IPS-11a (cell line): ENCODE data around the gene INO80B.

Experiments
- H3K4me3 ChIP-seq: one replicate; pipeline ENCODE4 v1.5.1; 2013; ENCODE audit warnings: low read depth, low read length, control low read depth

INO80B gene

GRCh38 chr2:74474899-74475298 lies 20.0 kb downstream of the INO80B start:
- H3K4me3 ChIP-seq, result no peak overlapping the region

GRCh38 chr2:74481431-74481830 lies 26.5 kb downstream of the INO80B start:
- H3K4me3 ChIP-seq, result peak overlapping the region; percentile 97

GRCh38 chr2:74481961-74482800 lies 27.3 kb downstream of the INO80B start:
- peak overlapping the region; percentile 97 for H3K4me3 ChIP-seq

- H3K4me3 ChIP-seq, result peak within 1 kb of the TSS; percentile 97
Observed at GRCh38 chr2:74482801-74483674, 28.2 kb downstream of the INO80B start, which contains the start of the genes CCDC142 and TTC31. TSS of gene CCDC142 (minus strand) at chr2:74482998. CDS start at chr2:74482837, 161 bp downstream. TSS of gene TTC31 (plus strand) at chr2:74483081. CDS start at chr2:74483096, 15 bp downstream.

GRCh38 chr2:74483675-74484164 lies 28.8 kb downstream of the INO80B start:
- peak overlapping the region; percentile 97 for H3K4me3 ChIP-seq

- no peak overlapping the region for H3K4me3 ChIP-seq
Observed at GRCh38 chr2:74486141-74486540, 31.3 kb downstream of the INO80B start.

GRCh38 chr2:74488643-74489481 lies 34.0 kb downstream of the INO80B start:
- H3K4me3 ChIP-seq, result no peak overlapping the region

- H3K4me3 ChIP-seq, result no peak overlapping the region
Observed at GRCh38 chr2:74489906-74490305, 35.0 kb downstream of the INO80B start.

- no peak overlapping the region for H3K4me3 ChIP-seq
Observed at GRCh38 chr2:74491648-74492544, 37.0 kb downstream of the INO80B start.

GRCh38 chr2:74493546-74493945 lies 38.7 kb downstream of the INO80B start:
- H3K4me3 ChIP-seq, result no peak overlapping the region

GRCh38 chr2:74495440-74495839 lies 40.6 kb downstream of the INO80B start:
- H3K4me3 ChIP-seq, result no peak overlapping the region

- no peak overlapping the region for H3K4me3 ChIP-seq
Observed at GRCh38 chr2:74496997-74497776, 42.3 kb downstream of the INO80B start.

GRCh38 chr2:74497777-74498499 lies 43.1 kb downstream of the INO80B start:
- peak overlapping the region; percentile 29 for H3K4me3 ChIP-seq

- peak overlapping the region; percentile 29 for H3K4me3 ChIP-seq
Observed at GRCh38 chr2:74498500-74499266, 43.8 kb downstream of the INO80B start.

- H3K4me3 ChIP-seq, result peak within 1 kb of the TSS; percentile 20
Observed at GRCh38 chr2:74499267-74499939, 44.5 kb downstream of the INO80B start, which contains the start of gene LBX2. TSS of gene LBX2 (minus strand) at chr2:74499603. CDS start at chr2:74499537, 66 bp downstream.

GRCh38 chr2:74499940-74500577 lies 45.2 kb downstream of the INO80B start:
- no peak overlapping the region for H3K4me3 ChIP-seq
